MCF 10A (cell line): ENCODE data around the gene ZNF648. TPM values are rescaled to one million over a fixed set of nuclear protein-coding genes. Genes with fewer than 3 reads are reported as not detected.
A peak's percentile ranks its signal among the peaks of the same experiment; 100 is the strongest.

Experiments
- BruUV-seq: library from RNA; stranded (reverse); fragments of 400-500 nt; replicated peaks from 2 replicates; lab custom pipeline; 2021; lab: Mats Ljungman, UMichigan
- CTCF ChIA-PET: fragments of 300-600 bp; sonication (Branson Sonifier 250); formaldehyde crosslinking; extraction: SDS; loops from one replicate; lab custom pipeline; 2021; ENCODE audit warnings: antibody characterized with exemption, inconsistent platforms; lab: Yijun Ruan, JAX
- POLR2A ChIA-PET: fragments of 300-600, 350-650 bp; sonication (Branson Sonifier 250); formaldehyde crosslinking; extraction: SDS; loops from one replicate; lab custom pipeline; 2020; ENCODE audit warnings: antibody characterized with exemption, inconsistent platforms; lab: Yijun Ruan, JAX
- DNase-seq: peaks from one replicate; pipeline ENCODE4 v3.0.0-alpha.2; 2018; ENCODE audit not compliant: unreplicated experiment
- H3K27ac Mint-ChIP-seq: one replicate; pipeline ENCODE4 v1.8.0; 2022; ENCODE audit warnings: mild to moderate bottlenecking, low read depth, mixed read lengths; ENCODE audit not compliant: unreplicated experiment
- H3K27me3 Mint-ChIP-seq: one replicate; pipeline ENCODE4 v1.8.0; 2022; ENCODE audit warnings: mixed read lengths; ENCODE audit not compliant: insufficient read depth, unreplicated experiment
- H3K36me3 Mint-ChIP-seq: one replicate; pipeline ENCODE4 v1.8.0; 2022; ENCODE audit warnings: mild to moderate bottlenecking, moderate library complexity, mixed read lengths; ENCODE audit not compliant: insufficient read depth, unreplicated experiment
- H3K4me1 Mint-ChIP-seq: one replicate; pipeline ENCODE4 v1.8.0; 2022; ENCODE audit warnings: mixed read lengths; ENCODE audit not compliant: insufficient read depth, unreplicated experiment
- H3K4me3 Mint-ChIP-seq: one replicate; pipeline ENCODE4 v1.8.0; 2022; ENCODE audit warnings: mild to moderate bottlenecking, moderate library complexity, mixed read lengths; ENCODE audit not compliant: unreplicated experiment
- H3K9me3 Mint-ChIP-seq: one replicate; pipeline ENCODE4 v1.8.0; 2022; ENCODE audit warnings: mixed read lengths; ENCODE audit not compliant: unreplicated experiment
- CTCF ChIP-seq: fragments of 200-600 bp; IDR thresholded peaks from one replicate; pipeline ENCODE4 v1.8.0; 2022; ENCODE audit warnings: antibody characterized with exemption, mild to moderate bottlenecking; ENCODE audit not compliant: unreplicated experiment
- intact Hi-C: fragments of 100-400 bp; cut with micrococcal nuclease; formaldehyde crosslinking; loops from 2 replicates; pipeline ENCODE4 v1.14.1; 2022
- total RNA-seq: library from RNA; stranded (reverse); gene quantifications from 2 replicates; pipeline ENCODE4 v1.2.3, GENCODE V29; 2022

Gene ZNF648
- total RNA-seq, 1 experiment from 2014 or later = not detected

- no peak for TF ChIP-seq CTCF
- intact Hi-C loops = loop anchor here (1.0 kb wide), 1 partner anchor 362 kb away; no protein-coding TSS in a partner anchor
- Mint-ChIP-seq H3K36me3 (no peaks in the 10 kb centered on the region), H3K27ac (no peak overlapping the region), H3K27me3 (no peaks in the 10 kb centered on the region), H3K4me3 (no peak overlapping the region), H3K4me1 (peaks cover 27% of the 10 kb centered on the region), H3K9me3 (no peaks in the 10 kb centered on the region)
- ChIA-PET CTCF (interaction anchor here (0.5 to 14.4 kb wide), 36 partner anchors 10 to 751 kb away, joined by 3 to 450 read pairs (median 5); partner anchors contain the start of genes GLUL and TEDDM1), POLR2A (interaction anchor here (1.0 to 5.9 kb wide), 6 partner anchors 60 to 702 kb away, joined by 3 to 112 read pairs (median 14); partner anchors contain the start of gene GLUL)
- BruUV-seq = no TSS peak
- no peak for DNase-seq
Measured at GRCh38 chr1:182083851-182084486, 22.5 kb upstream of the ZNF648 start.

- Mint-ChIP-seq H3K27ac (no peak overlapping the region), H3K4me3 (no peak overlapping the region), H3K4me1 (peaks cover 13% of the 10 kb centered on the region), H3K27me3 (no peaks in the 10 kb centered on the region), H3K36me3 (no peaks in the 10 kb centered on the region), H3K9me3 (no peaks in the 10 kb centered on the region)
- intact Hi-C loops = loop anchor here (1.0 kb wide), 1 partner anchor 602 kb away; no protein-coding TSS in a partner anchor
- POLR2A ChIA-PET = interaction anchor here (0.6 to 3.7 kb wide), 7 partner anchors 11 to 611 kb away, joined by 3 to 14 read pairs (median 4); partner anchors contain the start of gene GLUL
- CTCF ChIA-PET = interaction anchor here (0.6 to 14.4 kb wide), 60 partner anchors 9 to 977 kb away, joined by 3 to 450 read pairs (median 4); partner anchors contain the start of genes CACNA1E, GLUL, RNASEL and TEDDM1
- peak; percentile 63 for TF ChIP-seq CTCF
- peak; percentile 59 for DNase-seq
- no TSS peak for BruUV-seq
Measured at GRCh38 chr1:182080955-182081582, 19.6 kb upstream of the ZNF648 start.

- no peak for TF ChIP-seq CTCF
- H3K27me3 Mint-ChIP-seq = no peaks in the 10 kb centered on the region
- no peaks in the 10 kb centered on the region for H3K9me3 Mint-ChIP-seq
- CTCF ChIA-PET = interaction anchor here (0.6 to 14.4 kb wide), 40 partner anchors 11 to 704 kb away, joined by 3 to 450 read pairs (median 4); partner anchors contain the start of genes CACNA1E, GLUL, RGS16 and RNASEL
- H3K4me3 Mint-ChIP-seq = no peak overlapping the region
- no peak overlapping the region for H3K27ac Mint-ChIP-seq
- POLR2A ChIA-PET = interaction anchor here (3.7 kb wide), 1 partner anchor 316 kb away, joined by 14 read pairs; no protein-coding TSS in a partner anchor
- no peak for DNase-seq
- H3K4me1 Mint-ChIP-seq = peaks cover 12% of the 10 kb centered on the region
- no peaks in the 10 kb centered on the region for H3K36me3 Mint-ChIP-seq
- intact Hi-C loops = no loop called here
- no TSS peak for BruUV-seq
Measured at GRCh38 chr1:182080040-182080439, 18.5 kb upstream of the ZNF648 start.

GRCh38 chr1:182071924-182072323 lies 10.4 kb upstream of the ZNF648 start:
- H3K4me1 Mint-ChIP-seq = no peaks in the 10 kb centered on the region
- intact Hi-C loops = no loop called here
- no peak overlapping the region for H3K4me3 Mint-ChIP-seq
- no peaks in the 10 kb centered on the region for H3K36me3 Mint-ChIP-seq
- ChIA-PET POLR2A (interaction anchor here (0.6 to 1.3 kb wide), 3 partner anchors 16 to 978 kb away, joined by 3 to 4 read pairs (median 3); partner anchors contain the start of gene RNASEL), CTCF (interaction anchor here (0.6 to 7.5 kb wide), 9 partner anchors 7 to 594 kb away, joined by 3 to 88 read pairs (median 5); no protein-coding TSS in a partner anchor)
- DNase-seq = no peak
- H3K27me3 Mint-ChIP-seq = no peaks in the 10 kb centered on the region
- no peak overlapping the region for H3K27ac Mint-ChIP-seq
- no peaks in the 10 kb centered on the region for H3K9me3 Mint-ChIP-seq
- BruUV-seq = no TSS peak
- TF ChIP-seq CTCF = no peak
